Stimulated activated CD4-positive, alpha-beta T cell treated with anti-CD3 and anti-CD28 coated beads, Interleukin-12 subunit alpha, Interleukin-12 subunit beta, amount 100 ng/mL, for 48 hours (primary cell): ENCODE measurements around the gene PTPRN2.

Source experiments
- DNase-seq, 3 donors: peaks; one replicate each; pipeline ENCODE4 v3.0.0-alpha.2; 2020; ENCODE audit warnings: low read depth in 2 of 3, low spot score in 1 of 3

Gene PTPRN2

DNA sequence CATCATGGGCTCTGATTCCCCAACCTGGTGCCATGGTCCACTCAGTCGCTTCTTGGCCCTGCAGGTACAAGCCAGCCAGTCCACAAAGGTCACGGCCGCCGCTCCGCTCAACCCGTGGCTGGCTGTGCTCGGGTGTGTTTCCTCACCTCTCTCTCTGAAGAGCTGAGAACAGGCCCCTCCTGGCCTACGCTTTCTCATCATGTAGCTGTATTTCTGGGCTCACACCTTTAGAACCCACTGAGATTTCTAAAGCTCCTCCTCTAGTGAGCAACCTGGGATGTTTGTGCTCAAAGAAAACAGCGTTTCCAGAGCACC, 30.2 kb downstream of the PTPRN2 start:
- no peak for DNase-seq

DNA sequence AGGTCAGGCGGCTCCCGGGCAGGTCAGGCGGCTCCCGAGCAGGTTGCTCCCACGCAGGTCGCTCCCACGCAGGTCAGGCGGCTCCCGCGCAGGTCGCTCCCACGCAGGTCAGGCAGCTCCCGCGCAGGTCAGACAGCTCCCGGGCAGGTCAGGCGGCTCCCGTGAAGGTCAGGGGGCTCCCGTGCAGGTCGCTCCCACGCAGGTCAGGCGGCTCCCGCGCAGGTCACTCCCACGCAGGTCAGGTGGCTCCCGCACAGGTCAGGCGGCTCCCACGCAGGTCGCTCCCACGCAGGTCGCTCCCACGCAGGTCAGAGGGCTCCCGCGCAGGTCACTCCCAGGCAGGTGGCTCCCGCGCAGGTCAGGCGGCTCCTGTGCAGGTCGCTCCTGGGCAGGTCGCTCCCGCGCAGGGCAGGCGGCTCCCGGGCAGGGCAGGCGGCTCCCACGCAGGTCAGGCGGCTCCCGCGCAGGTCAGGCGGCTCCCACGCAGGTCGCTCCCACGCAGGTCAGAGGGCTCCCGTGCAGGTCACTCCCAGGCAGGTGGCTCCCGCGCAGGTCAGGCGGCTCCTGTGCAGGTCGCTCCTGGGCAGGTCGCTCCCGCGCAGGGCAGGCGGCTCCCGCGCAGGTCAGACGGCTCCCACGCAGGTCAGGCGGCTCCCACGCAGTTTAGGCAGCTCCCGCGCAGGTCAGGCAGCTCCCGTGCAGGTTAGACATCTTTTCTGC, 30.7 kb downstream of the PTPRN2 start:
- no peak for DNase-seq

DNA sequence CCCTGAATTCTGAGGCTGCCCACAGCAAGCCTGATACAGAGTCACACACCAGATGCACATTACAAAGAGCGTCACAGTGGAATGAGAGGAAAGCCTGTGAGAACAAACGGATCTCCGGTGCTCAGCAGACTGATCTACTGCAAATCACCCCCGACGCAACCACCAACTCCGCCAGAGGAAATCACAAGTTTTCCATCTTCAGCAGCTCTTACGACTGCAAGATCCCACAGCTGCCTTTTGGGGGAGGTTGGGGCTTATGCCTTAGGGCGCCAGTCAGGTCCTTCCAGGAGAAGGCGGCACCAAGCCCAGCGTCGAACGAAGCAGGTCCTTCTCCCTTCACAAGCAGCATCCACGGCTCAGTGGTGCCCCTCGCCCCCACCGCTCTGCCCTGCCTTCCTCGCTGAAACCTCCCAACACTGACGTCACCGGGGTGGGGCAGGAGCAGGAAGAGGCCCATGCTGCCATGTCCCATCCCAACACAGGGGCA, 32.5 kb downstream of the PTPRN2 start:
- DNase-seq: no peak

DNA sequence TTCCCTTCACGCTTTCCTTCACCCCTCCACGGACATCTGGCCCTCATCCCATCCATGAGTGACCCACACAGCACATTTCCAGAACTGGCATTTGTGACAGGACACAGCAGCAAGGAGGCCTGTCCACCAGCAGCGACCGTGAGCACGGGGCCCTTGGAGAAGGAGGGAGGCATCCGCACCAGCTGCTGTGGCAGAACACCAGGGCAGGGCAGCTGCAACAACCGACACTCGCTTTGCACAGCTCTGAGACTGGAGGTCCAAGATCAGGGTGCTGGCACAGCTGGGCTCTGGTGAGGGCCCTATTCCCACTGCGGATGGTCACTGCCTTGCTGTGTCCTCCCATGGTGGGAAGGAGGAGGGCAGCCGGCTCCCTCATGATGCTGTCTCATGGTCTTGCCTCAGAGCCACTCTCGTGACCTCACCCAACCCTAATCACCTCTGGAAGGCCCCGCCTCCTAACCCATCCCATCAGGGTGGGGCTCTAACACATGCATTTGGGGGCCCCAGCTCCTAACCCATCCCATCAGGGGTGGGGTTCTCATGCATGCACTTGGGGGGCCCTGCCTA, 36.7 kb downstream of the PTPRN2 start:
- DNase-seq: no peak

DNA sequence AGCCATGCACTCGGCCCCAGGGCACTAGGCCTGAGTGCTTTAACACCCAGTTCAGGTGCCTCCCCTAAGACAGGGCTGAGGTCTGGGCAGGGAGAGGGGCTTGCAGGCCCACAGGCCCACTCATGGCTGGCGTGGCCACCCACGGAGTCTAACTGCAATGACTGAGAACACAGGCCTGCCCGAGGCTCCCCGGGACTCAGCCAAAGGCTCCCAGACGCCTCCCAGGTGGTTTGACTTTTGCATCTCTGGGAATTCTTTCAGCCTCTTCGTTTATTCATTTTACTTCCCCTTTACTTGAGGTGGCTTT, 37.3 kb downstream of the PTPRN2 start:
- DNase-seq: no peak

DNA sequence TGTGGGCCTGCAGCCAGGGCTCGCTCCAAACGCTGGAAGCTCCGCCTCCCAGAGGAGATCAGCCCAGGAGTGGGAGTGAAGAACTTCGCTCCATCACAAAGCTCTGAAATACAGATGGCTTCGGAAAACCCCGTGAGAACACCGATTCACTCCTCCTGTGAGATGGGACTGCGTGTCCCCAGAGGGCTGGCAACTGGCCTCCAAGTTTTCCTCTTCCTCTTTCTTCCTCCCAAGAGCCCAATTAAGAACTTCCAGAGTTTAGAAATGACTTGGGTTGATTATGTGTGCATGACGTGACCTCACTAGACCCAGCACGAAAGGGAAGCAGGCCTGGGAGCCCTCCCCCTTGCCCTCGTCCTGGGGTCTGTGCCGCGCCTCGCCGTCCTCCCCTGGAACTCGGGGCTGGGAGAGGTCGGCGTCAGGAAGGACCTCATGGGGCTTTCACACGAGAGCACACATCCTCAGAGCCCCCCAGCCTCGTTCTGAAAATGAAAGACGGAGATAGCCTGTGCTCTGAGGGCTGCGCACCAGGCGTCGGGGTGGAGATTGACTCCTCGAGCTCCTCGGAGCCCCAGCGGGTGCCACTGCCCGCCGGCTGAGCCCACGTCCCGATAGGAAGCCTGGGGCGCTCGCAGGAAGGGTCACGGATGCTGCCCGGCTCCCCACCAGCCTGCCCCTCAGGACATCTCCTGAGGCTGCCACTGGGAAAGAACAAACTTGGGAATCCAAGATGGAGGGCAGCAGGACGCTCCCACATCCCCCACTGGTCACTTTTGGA, 37.8 kb downstream of the PTPRN2 start:
- no peak for DNase-seq

DNA sequence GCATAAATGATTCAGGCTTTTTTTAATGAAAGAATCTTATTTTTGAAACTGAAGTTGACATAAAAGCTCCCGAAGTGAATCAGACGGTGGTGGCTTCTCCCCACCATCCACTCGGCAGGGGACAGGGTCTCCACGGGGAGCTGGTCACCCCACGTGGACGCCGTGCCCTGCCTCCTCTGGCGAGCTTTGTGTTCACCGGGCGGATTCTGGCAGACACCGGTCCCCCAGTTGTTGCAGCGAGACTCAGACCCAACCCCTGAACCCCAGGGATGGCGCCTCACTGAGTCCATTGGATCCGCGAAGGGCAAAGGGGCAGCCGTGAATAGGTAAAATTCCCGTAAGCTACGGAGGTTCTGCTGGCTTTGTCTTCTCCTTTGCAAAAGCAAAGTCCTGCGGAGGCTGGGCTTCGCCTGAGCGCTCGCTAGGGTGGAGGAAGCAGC, 38.4 kb downstream of the PTPRN2 start:
- DNase-seq: no peak

DNA sequence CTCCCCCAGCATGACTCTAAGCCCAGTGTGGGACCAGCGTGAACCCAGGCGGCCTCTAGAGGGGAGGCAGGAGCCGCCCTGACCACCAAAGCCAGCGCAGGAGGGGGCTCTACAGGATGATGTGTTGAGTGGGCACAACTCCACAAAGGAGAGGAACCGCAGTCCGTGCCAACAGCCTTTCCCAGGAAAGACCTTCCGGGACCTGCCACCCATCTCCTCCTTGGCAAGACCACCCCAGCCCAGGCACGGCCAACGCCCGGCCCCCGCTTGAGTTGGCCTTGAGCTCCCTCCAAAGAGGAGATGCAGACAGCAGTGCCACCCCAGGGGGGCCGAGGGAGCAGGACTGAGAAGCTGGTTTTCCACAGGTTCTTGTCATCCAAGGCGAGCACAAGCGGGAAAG, 38.9 kb downstream of the PTPRN2 start:
- no peak for DNase-seq

DNA sequence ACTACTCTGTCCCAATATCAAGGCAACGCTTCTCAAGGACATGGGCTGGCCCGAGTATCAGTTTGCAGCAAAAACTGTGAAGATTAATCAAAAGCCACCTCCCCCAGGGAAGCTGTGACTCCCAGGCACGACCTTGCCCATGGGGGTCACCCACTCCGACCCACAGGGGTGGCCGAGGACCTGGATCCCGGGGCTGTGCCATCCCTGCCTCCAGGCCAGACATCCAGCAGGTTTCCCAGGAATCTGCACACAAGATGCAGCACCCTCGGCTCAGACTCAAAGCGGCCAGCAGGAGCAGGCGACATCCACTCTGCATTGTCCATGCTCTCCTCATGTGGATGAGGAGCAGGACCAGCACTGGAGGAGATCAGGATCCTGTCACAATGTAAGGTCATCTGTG, 39.8 kb downstream of the PTPRN2 start:
- no peak for DNase-seq

DNA sequence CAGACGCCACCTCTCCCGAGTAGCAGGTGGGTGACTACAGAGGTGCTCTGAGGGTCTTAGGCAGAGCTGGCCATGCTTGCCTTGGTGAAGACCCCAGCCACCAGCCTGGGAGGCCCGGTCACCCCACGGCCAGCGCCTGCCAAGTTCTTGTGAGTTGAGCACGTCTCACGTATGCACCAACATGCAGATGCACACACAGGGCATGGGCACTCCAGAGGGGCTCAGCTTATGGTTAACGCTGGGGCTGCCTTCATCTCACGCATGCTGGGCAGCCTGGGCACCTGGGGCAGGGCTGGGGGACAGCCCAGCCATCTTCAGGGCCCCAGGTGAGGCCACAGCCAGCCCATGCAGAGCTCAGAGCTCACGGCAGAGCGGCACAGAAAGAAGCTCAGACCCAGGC, 41.0 kb downstream of the PTPRN2 start:
- no peak for DNase-seq

DNA sequence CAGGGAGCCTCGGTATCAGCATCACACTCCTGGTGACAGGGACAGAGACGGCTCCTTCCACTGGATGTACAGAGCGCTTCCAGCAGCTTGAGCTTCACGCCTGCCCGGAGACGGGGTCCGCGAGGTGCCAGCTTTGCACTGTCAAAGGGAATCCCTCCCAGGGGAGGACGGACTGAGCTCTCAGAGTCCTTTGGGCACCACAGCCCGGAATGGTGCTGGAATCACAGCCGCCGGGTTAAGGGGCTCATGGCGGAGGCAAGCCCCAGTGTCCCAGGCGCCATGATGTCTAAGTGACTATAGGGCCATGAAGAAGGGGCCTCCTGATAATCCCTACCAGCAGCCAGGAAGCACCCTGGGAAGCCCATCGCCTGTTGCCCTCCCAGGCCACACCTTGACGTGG, 41.4 kb downstream of the PTPRN2 start:
- no peak for DNase-seq

DNA sequence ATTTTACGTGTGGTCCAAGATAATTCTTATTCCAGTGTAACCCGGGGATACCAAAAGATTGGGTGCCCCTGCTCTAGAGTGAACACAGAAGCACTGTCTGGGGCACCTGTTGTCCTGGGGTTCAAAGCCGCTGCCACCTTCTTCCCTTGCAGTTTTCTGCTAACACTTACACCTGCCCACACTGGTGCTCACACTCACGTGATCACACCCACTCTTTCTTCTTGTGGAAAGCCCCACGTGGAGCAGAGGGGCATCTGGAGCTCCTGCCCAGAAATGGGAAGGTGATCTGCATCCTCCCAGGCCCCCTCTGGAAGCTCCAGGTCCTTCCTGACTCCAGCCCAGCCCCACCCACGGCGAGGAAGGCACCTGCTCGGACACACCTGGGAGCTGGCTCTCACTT, 42.9 kb downstream of the PTPRN2 start:
- no peak for DNase-seq

DNA sequence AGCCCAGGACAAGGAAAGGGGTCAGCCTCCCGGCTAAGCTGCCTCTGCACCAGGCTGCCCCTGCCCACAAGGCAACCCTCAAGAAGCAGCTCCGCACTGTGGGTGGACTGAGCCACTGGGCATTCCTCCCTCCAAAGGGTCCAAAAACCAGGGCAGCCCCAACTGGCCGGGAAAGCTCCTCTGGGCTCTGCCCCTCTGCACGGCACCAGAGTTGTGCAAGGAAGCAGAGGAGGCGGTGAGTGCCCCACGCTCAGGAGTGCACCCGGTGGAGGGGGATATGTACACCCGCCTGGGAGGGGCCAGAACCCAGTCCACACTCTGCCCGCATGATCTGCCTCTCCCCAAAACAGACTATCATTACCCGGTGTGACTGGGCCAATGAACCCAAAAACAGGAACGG, 43.8 kb downstream of the PTPRN2 start:
- DNase-seq: no peak

DNA sequence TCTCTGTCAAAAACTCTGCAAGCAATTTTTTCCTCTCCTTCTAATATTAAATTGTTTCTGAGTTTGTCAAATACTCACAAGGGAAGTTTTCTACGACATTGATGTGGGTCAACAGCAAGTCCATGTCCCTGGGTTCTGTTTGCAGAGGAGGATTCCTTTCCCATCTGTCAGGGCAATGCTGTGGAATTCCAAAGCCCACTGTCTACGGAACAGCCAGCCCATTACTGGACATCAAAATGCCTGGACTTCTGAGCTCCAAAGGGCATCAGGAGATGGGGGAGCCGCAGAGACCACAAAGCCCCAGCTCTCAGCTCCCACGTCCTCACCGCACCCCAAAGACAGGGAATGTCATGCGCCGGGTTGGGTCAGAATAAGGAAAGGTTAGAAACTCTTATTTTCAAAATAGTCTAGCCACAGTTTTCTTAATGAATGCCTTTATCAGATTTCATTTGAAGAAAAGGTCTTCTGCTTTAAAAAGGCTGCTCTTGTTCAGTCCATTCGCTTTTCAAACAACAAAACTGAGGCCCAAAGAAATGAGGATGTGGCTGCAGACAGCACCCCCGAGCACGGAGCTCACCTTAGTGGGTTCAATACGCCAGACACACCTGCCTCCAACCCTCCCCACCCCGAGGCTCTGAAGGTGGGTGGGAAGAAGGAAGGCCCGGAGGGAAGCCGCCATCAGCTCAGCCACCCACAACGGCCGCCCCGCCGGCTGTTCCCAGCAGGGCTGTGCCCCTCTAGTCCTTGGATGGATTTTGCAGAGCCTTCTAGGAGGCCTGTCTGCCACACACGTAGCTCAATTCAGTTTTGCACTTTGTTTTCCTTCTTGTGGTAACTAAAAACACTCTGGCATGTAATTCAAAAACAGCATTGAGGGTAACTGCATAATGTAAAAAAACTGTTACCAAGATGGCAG, 44.7 kb downstream of the PTPRN2 start:
- no peak for DNase-seq

DNA sequence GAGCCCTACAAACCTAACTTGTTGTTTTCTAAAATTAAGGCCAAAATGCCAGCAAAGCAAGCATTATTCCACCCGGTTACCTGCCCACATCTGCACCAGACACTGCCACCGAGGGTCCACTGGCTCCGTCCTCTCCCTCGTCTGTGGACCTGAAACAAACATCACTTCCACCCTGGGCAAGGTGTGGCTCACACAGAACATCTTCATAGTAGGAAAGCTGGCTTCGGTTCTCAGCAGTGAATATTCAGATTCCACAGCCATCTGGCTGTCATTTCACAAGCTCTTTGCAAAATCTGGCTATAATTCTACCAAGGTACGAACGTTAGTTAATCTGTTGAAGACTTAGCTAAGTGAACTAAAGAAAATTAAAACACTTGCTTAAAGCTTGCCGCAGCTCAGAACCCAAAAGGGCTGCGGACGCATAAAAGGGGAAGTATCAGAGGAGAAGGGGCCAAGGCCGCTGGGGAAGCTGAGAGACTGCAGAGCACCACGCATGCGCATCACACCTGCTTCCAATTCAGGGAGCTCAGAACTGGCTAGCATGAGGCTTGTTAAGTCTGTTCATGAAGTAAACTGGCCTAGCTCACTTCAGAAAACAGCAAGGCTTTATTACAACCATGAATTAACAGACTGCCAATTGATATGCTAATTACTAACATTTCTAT, 46.1 kb downstream of the PTPRN2 start:
- DNase-seq: no peak

DNA sequence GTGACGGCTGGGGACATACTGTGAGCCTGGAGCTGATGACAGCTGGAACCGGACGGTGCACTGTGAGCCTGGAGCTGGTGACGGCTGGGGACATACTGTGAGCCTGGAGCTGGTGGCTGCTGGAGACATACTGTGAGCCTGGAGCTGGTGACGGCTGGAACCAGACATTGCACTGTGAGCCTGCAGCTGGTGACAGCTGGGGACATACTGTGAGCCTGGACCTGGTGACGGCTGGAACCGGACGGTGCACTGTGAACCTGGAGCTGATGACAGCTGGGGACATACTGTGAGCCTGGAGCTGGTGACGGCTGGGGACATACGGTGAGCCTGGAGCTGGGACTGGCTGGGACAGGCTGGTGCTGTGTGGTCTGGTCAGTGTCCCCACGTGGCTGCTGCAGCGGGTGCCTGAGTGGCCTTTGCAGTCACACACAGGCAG, 47.9 kb downstream of the PTPRN2 start:
- DNase-seq: no peak

DNA sequence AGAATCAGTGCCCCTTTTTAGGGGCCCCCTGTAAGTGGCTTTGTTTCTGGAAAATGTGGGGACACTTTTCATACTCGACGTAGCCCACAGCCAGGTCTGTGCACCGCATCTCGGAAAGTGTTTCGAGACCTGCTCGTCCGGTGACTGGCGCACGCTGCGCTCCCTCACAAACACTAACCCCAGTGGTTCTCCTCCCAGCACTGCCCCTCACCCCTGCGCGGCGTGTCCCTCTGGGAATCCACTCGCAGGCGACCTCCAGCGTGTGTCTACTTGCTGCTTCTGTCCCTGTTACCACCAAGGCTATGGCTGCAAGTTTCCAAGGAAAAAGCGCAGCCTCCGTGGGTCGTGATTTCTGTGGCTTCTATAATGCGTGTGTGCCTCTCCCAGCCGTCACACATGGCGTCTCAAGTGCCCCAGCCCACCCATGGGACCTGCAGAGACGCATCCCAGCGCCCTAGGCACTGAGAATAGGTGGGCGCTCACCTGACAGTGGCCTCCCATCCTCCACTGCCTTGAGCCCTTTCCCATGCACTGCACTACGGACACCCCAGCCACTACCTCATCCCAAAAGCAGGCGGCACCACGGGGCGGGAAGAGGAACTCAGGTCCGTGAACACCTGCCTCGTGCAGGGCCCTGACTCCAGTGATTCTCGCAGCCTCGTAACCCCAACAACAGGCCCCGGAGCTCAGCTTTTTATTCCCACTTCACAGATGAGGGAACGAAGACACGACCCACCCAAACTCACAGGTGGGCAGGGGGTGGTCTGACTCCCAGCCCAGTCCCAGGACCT, 49.3 kb downstream of the PTPRN2 start:
- DNase-seq: no peak

DNA sequence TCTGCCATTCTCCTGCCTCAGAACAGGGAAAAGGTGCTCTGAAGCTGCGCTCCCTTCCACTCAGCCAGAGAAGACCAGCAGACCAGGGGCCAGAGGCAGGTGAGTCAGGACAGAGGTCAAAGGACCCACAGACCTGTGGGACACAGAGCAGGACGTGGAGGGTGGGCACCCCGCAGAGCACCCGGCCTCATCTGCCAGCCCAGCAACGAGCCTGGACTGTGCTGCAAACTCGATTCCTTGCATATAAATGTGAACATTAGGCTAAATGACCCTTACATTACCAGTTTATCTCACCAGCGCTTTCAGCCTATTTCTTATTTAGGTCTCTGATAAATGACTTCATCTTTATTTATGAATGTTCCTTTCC, 50.1 kb downstream of the PTPRN2 start:
- DNase-seq: no peak

DNA sequence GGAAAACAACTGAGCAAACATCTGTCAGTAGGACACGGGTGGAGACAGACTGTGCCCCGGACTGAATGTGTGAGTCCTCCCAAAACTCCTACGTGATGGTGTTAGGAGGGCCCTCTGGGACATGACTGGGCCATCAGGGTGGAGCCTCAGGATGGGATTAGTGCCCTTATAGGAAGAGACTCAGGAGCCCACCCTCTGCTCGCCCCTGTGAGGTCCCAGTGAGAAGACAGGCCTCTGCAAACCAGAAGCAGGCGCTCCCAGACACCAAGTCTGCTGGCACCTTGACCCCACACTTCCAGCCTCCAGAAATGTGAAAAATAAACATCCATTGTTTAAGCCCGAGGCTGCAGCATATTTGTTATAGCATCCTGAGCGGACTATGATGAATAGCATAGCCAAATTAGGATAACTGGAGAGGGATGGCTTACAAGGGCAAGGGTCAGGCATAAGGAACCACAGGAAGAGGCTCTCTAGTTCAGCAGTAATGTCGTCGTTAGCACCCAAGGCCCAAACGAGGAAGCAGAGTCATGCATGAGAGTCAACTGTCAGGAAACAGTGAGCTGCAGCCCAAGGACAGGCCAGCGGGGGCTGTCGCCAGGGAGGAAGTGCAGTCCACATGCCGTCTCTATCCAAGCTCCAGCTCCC, 50.6 kb downstream of the PTPRN2 start:
- no peak for DNase-seq

DNA sequence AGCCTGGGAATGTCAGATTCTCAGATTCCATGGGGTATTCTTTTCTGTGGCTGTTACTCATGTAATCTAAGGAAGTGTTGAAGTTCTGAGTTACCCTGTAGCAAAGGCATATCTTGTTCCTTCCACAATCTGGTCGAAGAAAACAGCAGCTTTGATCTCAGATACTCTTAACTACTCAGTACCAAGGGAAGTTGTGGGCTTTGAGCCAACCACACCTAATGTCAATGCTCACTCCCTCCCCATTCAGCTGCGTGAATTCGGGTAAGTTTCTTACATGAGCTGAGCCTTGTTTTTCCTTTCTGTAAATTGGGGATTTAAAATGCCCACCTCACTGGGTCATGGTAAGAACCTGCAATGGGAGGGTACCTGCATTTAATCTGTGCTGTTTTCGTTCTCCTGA, 52.5 kb downstream of the PTPRN2 start:
- DNase-seq: no peak
